Measurements from ENCODE around the gene NKAIN1. TPM values are rescaled to one million over a fixed set of nuclear protein-coding genes. Genes with fewer than 3 reads are reported as not detected.
"Not testable (repeated sequence)": the region's sequence is repeated elsewhere in the genome, so short reads cannot be mapped to it uniquely, and the experiment has no call there.

NKAIN1 gene
- polyA plus RNA-seq, 3 donors, result not detected

DNA sequence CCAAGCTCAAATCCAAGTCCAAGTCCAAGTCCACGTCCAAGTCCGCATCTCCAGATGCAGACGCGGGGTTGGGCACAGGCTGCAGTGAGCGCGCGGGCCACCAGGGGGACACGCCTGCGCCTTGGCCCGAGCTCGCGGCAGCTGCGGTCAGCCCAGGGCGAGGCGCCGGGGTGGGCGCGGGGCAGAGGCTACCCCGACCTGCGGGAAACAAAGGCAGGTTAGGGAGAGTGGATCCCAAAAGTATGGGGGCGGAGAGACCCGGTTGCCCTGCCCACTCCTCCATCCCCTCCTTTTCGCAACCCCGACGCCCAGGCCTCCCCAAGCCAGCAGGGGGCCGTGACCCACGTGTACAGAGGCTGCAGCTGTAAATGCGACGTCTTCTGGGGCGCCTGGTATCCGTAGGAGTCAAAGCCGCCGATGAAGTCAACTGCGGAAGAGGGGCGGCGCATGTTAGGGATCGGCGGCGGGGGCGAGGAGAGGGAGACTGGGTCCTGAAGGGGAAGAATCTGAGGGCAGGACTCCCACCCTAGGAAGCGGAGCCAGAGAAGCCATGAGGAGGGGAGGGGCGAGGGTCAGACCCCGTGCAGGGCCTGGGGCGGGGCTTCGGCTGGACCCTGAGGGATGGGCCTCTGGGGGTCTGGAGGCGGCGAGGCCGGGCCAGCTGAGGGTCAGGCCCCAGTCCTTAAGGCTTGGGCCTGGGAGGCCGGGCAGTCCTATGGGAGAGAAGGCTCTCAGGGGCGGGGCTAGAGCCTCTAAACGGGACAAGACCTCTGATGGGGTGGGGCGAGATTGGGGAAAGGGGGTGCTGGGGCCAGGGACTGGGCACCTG lies 58.0 kb downstream of the NKAIN1 start:
- peak; percentile 19 to 46 (median 34) for DNase-seq
- H3K9me3 ChIP-seq (replicated peaks in 1 of 2; ENCODE audit: control insufficient read depth in 1 of 2, insufficient read depth in 1 of 2, low read length in 2 of 2), result no peaks in the 10 kb centered on the region
- H3K4me3 ChIP-seq (replicated peaks in 1 of 3; ENCODE audit: low read depth in 2 of 3, low read length in 3 of 3), result peak overlapping the region in 1 of 3 experiments; percentile 54
- Mint-ChIP-seq H3K27me3 (ENCODE audit: low read depth in 3 of 3) (peaks cover 3 to 37% (median 24%) of the 10 kb centered on the region in 3 donors), H3K9me3 (peaks cover 0 to 3% (median 0%) of the 10 kb centered on the region in 7 donors), H3K27ac (peak overlapping the region in 1 of 7 donors; percentile 25), H3K4me3 (peak overlapping the region in 1 of 2 donors; percentile 75), H3K4me1 (peaks cover 13% of the 10 kb centered on the region), H3K36me3 (no peaks in the 10 kb centered on the region)
- TF ChIP-seq CTCF (IDR thresholded peaks at IDR 0.05), result peak; percentile 95
- peaks cover 11 to 14% of the 10 kb centered on the region in 2 donors for H3K4me1 ChIP-seq (ENCODE audit: control insufficient read depth in 1 of 2, insufficient read depth in 2 of 2, low read length in 2 of 2)
- H2AFZ ChIP-seq (ENCODE audit: insufficient read depth, low read depth, low read length, poor library complexity, severe bottlenecking), result no peak overlapping the region
- peaks cover 0 to 2% of the 10 kb centered on the region in 2 donors for H3K27me3 ChIP-seq (ENCODE audit: control insufficient read depth in 2 of 2, insufficient read depth in 2 of 2, low read length in 2 of 2)
- H3K27ac ChIP-seq (ENCODE audit: low read depth in 1 of 2, low read length in 2 of 2), result no peak overlapping the region
- H3K36me3 ChIP-seq (replicated peaks in 1 of 2; ENCODE audit: control insufficient read depth in 1 of 2, insufficient read depth in 2 of 2, low read length in 2 of 2), result no peaks in the 10 kb centered on the region
- intact Hi-C loops (cut with micrococcal nuclease), result loop anchor here (1.0 to 10.0 kb wide), 3 partner anchors 233 to 373 kb away; partner anchors contain the start of gene SERINC2 (in 1 of the 2)
- H3K79me2 ChIP-seq (ENCODE audit: insufficient read depth, low read length), result no peaks in the 10 kb centered on the region
- 11% methylated on average over 30 of the region's 52 CpGs for WGBS (ENCODE audit: insufficient coverage)
- no peak overlapping the region for H3K9ac ChIP-seq (ENCODE audit: insufficient read depth, low read length, poor library complexity, severe bottlenecking)
- H4K20me1 ChIP-seq (ENCODE audit: insufficient read depth, low read length), result no peaks in the 10 kb centered on the region
- H3K4me2 ChIP-seq (replicated peaks; ENCODE audit: extremely low read depth, low read length, poor library complexity, severe bottlenecking), result peak overlapping the region; percentile 65

- Histone ChIP-seq H3K27ac (ENCODE audit: low read depth in 1 of 2, low read length in 2 of 2) (no peak overlapping the region), H4K20me1 (ENCODE audit: insufficient read depth, low read length) (no peaks in the 10 kb centered on the region), H3K36me3 (replicated peaks in 1 of 2; ENCODE audit: control insufficient read depth in 1 of 2, insufficient read depth in 2 of 2, low read length in 2 of 2) (no peaks in the 10 kb centered on the region), H2AFZ (ENCODE audit: insufficient read depth, low read depth, low read length, poor library complexity, severe bottlenecking) (no peak overlapping the region), H3K27me3 (ENCODE audit: control insufficient read depth in 2 of 2, insufficient read depth in 2 of 2, low read length in 2 of 2) (peaks cover 0 to 2% of the 10 kb centered on the region in 2 donors), H3K4me2 (replicated peaks; ENCODE audit: extremely low read depth, low read length, poor library complexity, severe bottlenecking) (no peak overlapping the region), H3K4me3 (replicated peaks in 1 of 3; ENCODE audit: low read depth in 2 of 3, low read length in 3 of 3) (no peak overlapping the region), H3K9ac (ENCODE audit: insufficient read depth, low read length, poor library complexity, severe bottlenecking) (no peak overlapping the region), H3K79me2 (ENCODE audit: insufficient read depth, low read length) (no peaks in the 10 kb centered on the region), H3K4me1 (ENCODE audit: control insufficient read depth in 1 of 2, insufficient read depth in 2 of 2, low read length in 2 of 2) (peaks cover 11 to 14% of the 10 kb centered on the region in 2 donors), H3K9me3 (replicated peaks in 1 of 2; ENCODE audit: control insufficient read depth in 1 of 2, insufficient read depth in 1 of 2, low read length in 2 of 2) (peaks cover 0 to 5% of the 10 kb centered on the region in 2 donors)
- peaks cover 3 to 36% (median 21%) of the 10 kb centered on the region in 3 donors for H3K27me3 Mint-ChIP-seq (ENCODE audit: low read depth in 3 of 3)
- intact Hi-C loops (cut with micrococcal nuclease), result loop anchor here (10.0 kb wide), 2 partner anchors 234 to 374 kb away; partner anchors contain the start of gene SERINC2 (in 1 of the 2)
- H3K36me3 Mint-ChIP-seq, result no peaks in the 10 kb centered on the region
- DNase-seq, result no peak
- WGBS (ENCODE audit: insufficient coverage), result 80% methylated on average over 1 of the region's 6 CpGs
- peaks cover 13% of the 10 kb centered on the region for H3K4me1 Mint-ChIP-seq
- peaks cover 2 to 12% (median 7%) of the 10 kb centered on the region in 7 donors for H3K9me3 Mint-ChIP-seq
- TF ChIP-seq CTCF (IDR thresholded peaks at IDR 0.05), result no peak
- H3K27ac Mint-ChIP-seq, result peak overlapping the region in 1 of 7 donors; percentile 11
- H3K4me3 Mint-ChIP-seq, result no peak overlapping the region
Observed at GRCh38 chr1:31180338-31180737, 59.3 kb downstream of the NKAIN1 start.

GRCh38 chr1:31176291-31176690 lies 63.4 kb downstream of the NKAIN1 start:
- DNase-seq; H3K9ac ChIP-seq (ENCODE audit: insufficient read depth, low read length, poor library complexity, severe bottlenecking); H3K4me3 Mint-ChIP-seq; H2AFZ ChIP-seq (ENCODE audit: insufficient read depth, low read depth, low read length, poor library complexity, severe bottlenecking); H3K79me2 ChIP-seq (ENCODE audit: insufficient read depth, low read length); H3K4me1 ChIP-seq (ENCODE audit: control insufficient read depth in 1 of 2, insufficient read depth in 2 of 2, low read length in 2 of 2); H3K4me1 Mint-ChIP-seq; intact Hi-C loops (cut with micrococcal nuclease); H3K27ac ChIP-seq (ENCODE audit: low read depth in 1 of 2, low read length in 2 of 2); H3K36me3 Mint-ChIP-seq; H4K20me1 ChIP-seq (ENCODE audit: insufficient read depth, low read length); H3K9me3 Mint-ChIP-seq; H3K27ac Mint-ChIP-seq; H3K9me3 ChIP-seq (replicated peaks in 1 of 2; ENCODE audit: control insufficient read depth in 1 of 2, insufficient read depth in 1 of 2, low read length in 2 of 2); H3K4me2 ChIP-seq (replicated peaks; ENCODE audit: extremely low read depth, low read length, poor library complexity, severe bottlenecking); H3K4me3 ChIP-seq (replicated peaks in 1 of 3; ENCODE audit: low read depth in 2 of 3, low read length in 3 of 3); H3K27me3 ChIP-seq (ENCODE audit: control insufficient read depth in 2 of 2, insufficient read depth in 2 of 2, low read length in 2 of 2); H3K36me3 ChIP-seq (replicated peaks in 1 of 2; ENCODE audit: control insufficient read depth in 1 of 2, insufficient read depth in 2 of 2, low read length in 2 of 2): not testable (repeated sequence)
- peaks cover 2 to 25% (median 21%) of the 10 kb centered on the region in 3 donors for H3K27me3 Mint-ChIP-seq (ENCODE audit: low read depth in 3 of 3)
- 98% methylated on average over 5 of the region's 33 CpGs for WGBS (ENCODE audit: insufficient coverage)

All from CD14-positive monocyte (primary cell).